Right lobe of liver (tissue), 6 donors: ENCODE results near the gene FLYWCH2. TPM values are rescaled to one million over a fixed set of nuclear protein-coding genes. Genes with fewer than 3 reads are reported as not detected.
"Not testable (repeated sequence)": the region's sequence is repeated elsewhere in the genome, so short reads cannot be mapped to it uniquely, and the experiment has no call there.

Experiments used
- ATAC-seq, 4 donors: fragments of 200-7000 bp; cut with Tn5 transposase; one replicate each; pipeline ENCODE4 v1.9.1; 2020; ENCODE audit warnings: mild to moderate bottlenecking in 4 of 4, moderate library complexity in 4 of 4
- DNase-seq, 3 donors: peaks; one replicate each; pipeline ENCODE4 v3.0.0-alpha.2; 2020
- H3K27ac ChIP-seq, 3 donors: fragments of 200-600 bp; one replicate each; pipeline ENCODE4 v1.8.0; 2022
- H3K27me3 ChIP-seq, 2 donors: fragments of 200-600 bp; one replicate each; pipeline ENCODE4 v1.8.0; 2022
- H3K36me3 ChIP-seq, 4 donors: fragments of 200-600 bp; sonication (generic) in 1 of 4; one replicate each; pipeline versions ENCODE4 v1.5.1 to v1.8.0; 2017 to 2022; ENCODE audit warnings: control low read depth in 1 of 4
- H3K4me1 ChIP-seq, 4 donors: fragments of 200-600 bp; sonication (generic) in 1 of 4; one replicate each; pipeline versions ENCODE4 v1.5.1 to v1.8.0; 2017 to 2022; ENCODE audit warnings: control low read depth in 1 of 4
- H3K4me3 ChIP-seq, 3 donors: fragments of 200-600 bp; one replicate each; pipeline ENCODE4 v1.8.0; 2022
- H3K9me3 ChIP-seq, 4 donors: fragments of 200-600 bp; sonication (generic) in 1 of 4; one replicate each; pipeline versions ENCODE4 v1.5.1 to v1.8.0; 2017 to 2022; ENCODE audit warnings: control low read depth in 1 of 4
- CTCF ChIP-seq, 4 donors: fragments of 200-600 bp in 3 of 4; fragments of 450-650 bp in 1 of 4; IDR thresholded peaks; one replicate each; pipeline versions ENCODE4 v1.5.1 to v1.8.0; 2016 to 2022; ENCODE audit warnings: antibody characterized with exemption in 4 of 4, mild to moderate bottlenecking in 2 of 4
- POLR2A ChIP-seq: fragments of 450-650 bp; IDR thresholded peaks from one replicate; pipeline ENCODE4 v1.6.1; 2017; ENCODE audit warnings: antibody characterized with exemption, mild to moderate bottlenecking
- WGBS: methylation state at CpG from one replicate; pipeline ENCODE4 v1.1.6; 2018; ENCODE audit warnings: low coverage, low lambda C conversion rate; ENCODE audit not compliant: insufficient coverage; ENCODE audit errors: missing lambda C conversion rate; 5-methylcytosine and 5-hydroxymethylcytosine counted together
- intact Hi-C, 2 donors: fragments of 100-400 bp; cut with DNase I; formaldehyde crosslinking; loops; one replicate each; pipeline versions ENCODE4 v1.11.2 to v1.14.1; 2022
- total RNA-seq, 6 experiments: library from RNA; depleted of rRNA in 2 of 6; stranded (reverse); fragments of >200 nt in 2 of 6; fragmentation: NEBNext Ultra II Directional in 3 of 6; extraction: Animal tissue kit (Norgen Biotek cat#: 25700) in 3 of 6; gene quantifications; one replicate each; pipeline versions ENCODE4 v1.1.0 to v1.2.4, GENCODE V29; 2016 to 2023
- donor health status: DM: no; HTN: yes; CAD: no.
- donor health status: DM: no; HTN: no; CAD: no.
- donor health status: DM: no; HTN: no; CAD: no.
- donor health status: DM: no; HTN: yes; CAD: no.
- donor health status: DM: no; HTN: yes; CAD: no.

Gene FLYWCH2
- total RNA-seq, 6 experiments from 2014 or later = 3.6 to 18.9 (median 5.6) TPM

DNA sequence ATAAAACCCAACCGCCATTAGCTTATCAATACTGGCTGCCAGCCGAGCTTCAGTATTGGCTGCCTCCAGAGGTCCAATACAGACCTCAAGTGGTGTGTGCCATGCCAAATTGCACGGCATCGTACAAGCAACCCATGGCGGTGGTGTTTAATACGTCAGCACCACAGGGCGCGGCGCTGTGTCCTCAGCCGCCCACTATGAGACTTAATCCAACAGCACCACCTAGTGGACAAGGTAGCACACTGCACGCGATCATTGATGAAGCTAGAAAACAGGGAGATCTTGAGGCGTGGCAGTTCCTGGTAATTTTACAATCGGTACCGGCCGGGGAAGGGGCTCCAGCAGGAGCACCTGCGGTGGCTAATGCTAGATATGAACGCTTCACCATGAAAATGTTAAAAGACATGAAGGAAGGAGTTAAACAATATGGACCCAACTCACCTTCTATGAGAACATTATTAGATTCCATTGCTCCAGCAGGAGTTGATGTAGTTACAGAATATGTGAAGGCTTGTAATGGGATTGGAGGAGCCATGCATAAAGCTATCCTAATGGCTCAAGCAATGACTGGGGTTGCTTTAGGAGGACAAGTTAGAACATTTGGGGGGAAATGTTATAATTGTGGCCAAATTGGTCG lies 44.1 kb downstream of the FLYWCH2 start:
- Histone ChIP-seq H3K36me3 (peaks cover 0 to 17% (median 2%) of the 10 kb centered on the region in 4 donors), H3K27me3 (no peaks in the 10 kb centered on the region), H3K4me3 (no peak overlapping the region), H3K27ac (no peak overlapping the region), H3K4me1 (peaks cover 0 to 7% (median 0%) of the 10 kb centered on the region in 4 donors), H3K9me3 (no peaks in the 10 kb centered on the region)
- TF ChIP-seq POLR2A (no peak), CTCF (IDR thresholded peaks at IDR 0.05) (peak; percentile 93 to 98 (median 98))
- 9% methylated on average over 16 of the region's 19 CpGs for WGBS
- intact Hi-C loops = no loop called here
- DNase-seq (peak; percentile 79 to 81 (median 80)), ATAC-seq (peak; percentile 92 to 100 (median 98))

DNA sequence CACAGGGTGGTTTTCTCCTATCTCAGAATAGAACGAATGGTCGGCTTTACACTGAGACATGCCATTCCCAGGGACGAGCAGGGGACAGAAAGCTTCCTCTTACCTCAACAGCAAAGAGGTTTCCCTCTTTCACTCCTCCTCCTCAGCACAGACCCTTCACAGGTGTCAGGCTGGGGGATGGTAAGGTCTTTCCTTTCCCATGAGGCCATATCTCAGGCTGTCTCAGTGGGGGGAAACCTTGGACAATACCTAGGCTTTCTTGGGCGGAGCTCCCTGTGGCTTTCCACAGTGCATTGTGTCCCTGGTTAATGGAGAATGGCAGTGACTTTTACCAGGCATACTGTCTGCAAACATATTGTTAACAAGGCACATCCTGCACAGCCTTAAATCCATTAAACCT lies 45.1 kb downstream of the FLYWCH2 start:
- DNase-seq, ATAC-seq, H3K4me1 ChIP-seq, H3K27me3 ChIP-seq, intact Hi-C loops, H3K9me3 ChIP-seq, H3K27ac ChIP-seq, H3K4me3 ChIP-seq: not testable (repeated sequence)
- WGBS = 90% methylated on average over 3 of the region's 4 CpGs
- peaks cover 0 to 17% (median 2%) of the 10 kb centered on the region in 4 donors for H3K36me3 ChIP-seq

DNA sequence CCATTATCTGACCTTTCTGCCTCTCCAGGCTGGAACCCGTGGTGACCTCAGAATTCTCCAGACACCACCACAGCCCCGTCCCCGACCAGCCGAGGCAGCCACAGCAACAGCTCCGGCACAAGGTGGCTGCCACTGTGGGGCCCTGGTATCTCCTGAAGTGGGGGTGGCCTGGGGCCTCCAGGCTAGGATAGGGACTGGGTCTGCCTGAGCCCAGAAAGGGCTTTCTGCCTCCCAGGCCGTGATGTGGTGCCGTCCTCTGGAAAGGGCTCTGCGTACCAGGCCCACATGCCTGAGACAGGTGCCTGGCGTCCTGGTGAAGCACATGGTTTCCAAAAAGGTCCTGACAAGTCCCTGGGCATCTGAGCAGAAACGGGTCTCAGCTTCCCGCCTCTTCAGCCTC lies 45.8 kb downstream of the FLYWCH2 start:
- DNase-seq = no peak
- TF ChIP-seq CTCF (IDR thresholded peaks at IDR 0.05) (no peak), POLR2A (no peak)

GRCh38 chr16:2929693-2930092 lies 46.7 kb downstream of the FLYWCH2 start:
- Histone ChIP-seq H3K36me3 (peaks cover 0 to 25% (median 3%) of the 10 kb centered on the region in 4 donors), H3K4me3 (no peak overlapping the region), H3K4me1 (peaks cover 0 to 7% (median 0%) of the 10 kb centered on the region in 4 donors), H3K9me3 (no peaks in the 10 kb centered on the region), H3K27ac (no peak overlapping the region), H3K27me3 (no peaks in the 10 kb centered on the region)
- TF ChIP-seq POLR2A = no peak
- no peak for TF ChIP-seq CTCF (IDR thresholded peaks at IDR 0.05)
- ATAC-seq (no peak), DNase-seq (no peak)
- intact Hi-C loops = no loop called here
- WGBS = no CpG with 5 or more reads among the region's 14 CpGs

More for the DNA sequence above, 45.8 kb downstream of the FLYWCH2 start:
- Histone ChIP-seq H3K4me1 (peaks cover 0 to 7% (median 0%) of the 10 kb centered on the region in 4 donors), H3K27ac (no peak overlapping the region), H3K9me3 (no peaks in the 10 kb centered on the region), H3K27me3 (no peaks in the 10 kb centered on the region), H3K4me3 (no peak overlapping the region), H3K36me3 (peaks cover 0 to 17% (median 2%) of the 10 kb centered on the region in 4 donors)
- intact Hi-C loops = no loop called here
- 66% methylated on average over 5 of the region's 11 CpGs for WGBS
- ATAC-seq = no peak

DNA sequence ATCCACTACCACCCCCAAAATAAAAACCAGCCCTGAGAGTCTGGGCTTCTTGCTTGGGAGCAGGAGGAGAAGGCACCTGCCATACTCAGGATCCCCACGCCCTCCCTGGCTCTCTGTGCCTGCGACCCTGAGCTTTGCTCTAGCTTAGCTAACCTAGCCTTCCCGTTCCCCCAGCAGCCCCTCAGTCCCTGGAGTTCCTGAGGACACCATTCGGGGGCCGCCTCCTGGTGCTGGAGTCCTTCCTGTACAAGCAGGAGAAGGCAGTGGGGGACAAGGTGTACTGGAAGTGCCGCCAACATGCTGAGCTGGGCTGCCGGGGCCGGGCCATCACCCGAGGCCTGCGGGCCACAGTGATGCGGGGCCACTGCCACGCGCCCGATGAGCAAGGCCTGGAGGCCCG lies 47.2 kb downstream of the FLYWCH2 start:
- H3K4me1 ChIP-seq = peaks cover 0 to 7% (median 0%) of the 10 kb centered on the region in 4 donors
- intact Hi-C loops = no loop called here
- DNase-seq (no peak), ATAC-seq (no peak)
- H3K9me3 ChIP-seq = no peaks in the 10 kb centered on the region
- 100% methylated on average over 1 of the region's 15 CpGs for WGBS
- H3K27ac ChIP-seq = no peak overlapping the region
- TF ChIP-seq CTCF (IDR thresholded peaks at IDR 0.05) (no peak), POLR2A (no peak)
- no peaks in the 10 kb centered on the region for H3K27me3 ChIP-seq
- H3K36me3 ChIP-seq = peaks cover 0 to 25% (median 3%) of the 10 kb centered on the region in 4 donors
- no peak overlapping the region for H3K4me3 ChIP-seq

GRCh38 chr16:2931231-2931914 lies 48.4 kb downstream of the FLYWCH2 start:
- intact Hi-C loops, H3K27ac ChIP-seq, H3K4me3 ChIP-seq, H3K9me3 ChIP-seq, ATAC-seq, H3K27me3 ChIP-seq, DNase-seq, H3K4me1 ChIP-seq: not testable (repeated sequence)
- peaks cover 0 to 25% (median 3%) of the 10 kb centered on the region in 4 donors for H3K36me3 ChIP-seq
- WGBS = 86% methylated on average over 10 of the region's 13 CpGs
